DMS79 (cell line): ENCODE measurements around the gene RFX3.
"Not testable (repeated sequence)": the region's sequence is repeated elsewhere in the genome, so short reads cannot be mapped to it uniquely, and the experiment has no call there.

Source experiments
- DNase-seq: peaks from one replicate; lab custom pipeline; 2025; lab: John Stamatoyannopoulos, UW

Gene RFX3

DNA sequence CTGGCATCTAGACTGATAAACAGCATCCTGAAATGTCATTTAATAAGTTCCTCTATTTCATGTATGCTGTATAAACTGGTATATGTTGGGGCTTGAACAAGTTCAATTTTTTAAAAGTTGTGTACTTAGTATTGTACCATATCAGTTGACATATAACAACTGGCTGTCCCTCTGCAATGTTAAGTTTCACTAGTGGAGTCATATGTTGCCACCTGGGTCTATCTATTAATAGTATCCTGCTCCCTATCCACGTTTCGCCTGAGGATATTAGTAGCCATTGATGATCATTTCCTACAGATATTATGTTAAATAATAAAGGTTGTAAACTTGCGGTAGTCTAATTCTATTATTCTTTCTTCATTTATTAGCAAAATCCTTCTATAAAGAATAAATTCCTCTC lies 177.6 kb downstream of the RFX3 start:
- DNase-seq = no peak

DNA sequence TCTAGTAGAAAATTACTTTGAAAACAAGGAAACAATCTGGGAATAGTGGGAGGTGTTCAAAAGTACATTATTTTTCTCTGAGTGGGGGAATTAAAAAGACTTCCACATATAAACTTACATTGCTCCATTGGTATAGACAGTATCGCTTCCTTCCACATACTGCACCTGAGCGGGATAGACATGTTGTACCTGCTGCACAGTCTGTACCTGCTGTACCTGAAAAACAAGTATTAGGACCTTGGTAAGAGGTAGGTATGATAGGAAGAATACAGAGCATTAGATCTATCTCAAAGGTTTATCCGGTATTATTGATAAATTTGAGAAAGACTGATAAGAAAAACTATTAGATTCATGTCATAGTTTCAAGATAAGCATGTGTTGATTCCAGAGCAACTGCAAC lies 179.3 kb downstream of the RFX3 start:
- no peak for DNase-seq

DNA sequence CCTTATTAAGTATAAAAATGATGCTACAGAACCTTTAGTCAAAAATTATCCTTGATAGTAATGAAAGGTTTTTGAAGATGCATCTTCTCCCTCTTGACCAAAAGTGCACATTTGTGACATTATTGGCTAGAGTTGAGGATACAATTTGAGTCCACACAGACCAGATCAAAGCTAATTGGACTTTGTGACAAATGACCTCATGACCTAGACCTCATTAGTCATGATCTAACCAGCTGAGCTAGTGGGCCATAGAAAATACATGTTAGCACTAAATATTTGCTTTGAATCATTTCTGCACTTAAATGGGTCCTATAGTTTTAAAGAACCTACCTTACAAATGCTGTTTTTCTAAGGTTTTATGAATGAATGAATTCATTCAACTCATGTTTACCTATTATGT lies 182.1 kb downstream of the RFX3 start:
- no peak for DNase-seq

GRCh38 chr9:3342159-3342777 lies 183.5 kb downstream of the RFX3 start:
- no peak for DNase-seq

DNA sequence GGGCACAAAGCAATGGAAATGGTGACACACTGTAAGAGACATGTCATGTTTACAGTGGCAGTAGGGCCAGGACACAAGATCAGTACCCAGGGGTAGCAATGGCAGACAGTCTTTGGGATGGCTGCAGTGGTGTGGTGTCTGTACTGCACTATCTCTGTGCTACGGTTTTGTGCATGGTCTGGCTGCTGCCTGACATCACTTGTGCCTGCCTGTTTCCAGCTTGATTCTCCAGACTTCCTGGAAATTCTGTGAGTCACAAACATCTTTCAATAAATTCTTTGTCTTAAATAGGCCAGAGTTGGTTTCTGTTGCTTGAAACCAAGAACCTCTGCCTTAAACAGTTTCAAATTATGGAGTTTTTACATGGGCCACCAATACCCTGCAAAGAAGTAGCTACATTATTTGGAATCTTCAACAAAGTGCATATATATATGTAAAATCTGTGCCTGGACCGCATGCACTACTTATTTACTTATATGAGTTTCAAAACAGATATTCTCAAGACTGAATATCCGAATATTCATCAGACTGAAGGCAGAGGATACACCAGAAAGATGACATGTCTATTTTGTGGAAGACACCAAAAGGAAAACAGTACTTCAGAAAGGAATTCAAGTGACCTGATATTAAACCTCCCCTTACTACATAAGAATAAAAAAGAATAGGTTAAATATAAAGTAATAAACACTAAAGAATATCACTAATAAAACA lies 188.1 kb downstream of the RFX3 start:
- no peak for DNase-seq

DNA sequence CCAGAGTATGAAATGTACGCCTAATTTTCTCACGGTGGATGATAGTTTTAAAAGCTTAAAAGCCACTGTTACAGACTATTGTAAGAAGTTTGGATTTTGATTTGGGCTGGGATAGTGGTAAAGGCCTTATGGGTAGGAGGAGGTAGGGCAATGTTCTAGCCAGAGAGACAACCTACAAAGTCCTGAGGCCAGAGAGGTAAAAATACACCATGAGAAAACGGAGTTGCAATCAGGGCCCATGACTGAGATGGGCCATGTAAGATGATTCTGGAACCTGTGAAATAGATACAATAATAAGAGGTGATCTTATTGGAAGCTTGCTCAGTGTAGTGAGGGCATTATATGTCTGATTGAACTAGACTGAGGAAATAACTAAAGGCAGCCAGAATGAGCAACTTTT lies 188.8 kb downstream of the RFX3 start:
- no peak for DNase-seq

GRCh38 chr9:3332802-3333201 lies 193.0 kb downstream of the RFX3 start:
- no peak for DNase-seq

DNA sequence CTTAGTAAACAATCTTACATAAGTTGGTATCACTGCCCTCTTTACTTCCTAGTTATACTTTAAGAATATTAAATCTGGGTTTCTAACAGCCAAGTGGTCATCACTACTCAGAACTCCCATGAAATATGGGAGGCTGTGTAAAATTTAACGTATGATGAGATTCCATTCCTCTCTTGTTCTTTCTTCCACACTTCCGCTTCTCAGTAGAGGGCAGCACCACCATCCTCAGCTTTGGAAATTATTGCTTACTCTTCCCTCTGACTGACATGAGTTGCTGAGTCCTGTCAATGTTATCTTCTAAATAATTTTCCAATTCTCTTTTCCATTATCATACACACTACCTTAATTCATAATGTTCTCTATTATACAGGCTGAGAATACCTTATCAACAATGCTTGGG lies 194.0 kb downstream of the RFX3 start:
- no peak for DNase-seq

DNA sequence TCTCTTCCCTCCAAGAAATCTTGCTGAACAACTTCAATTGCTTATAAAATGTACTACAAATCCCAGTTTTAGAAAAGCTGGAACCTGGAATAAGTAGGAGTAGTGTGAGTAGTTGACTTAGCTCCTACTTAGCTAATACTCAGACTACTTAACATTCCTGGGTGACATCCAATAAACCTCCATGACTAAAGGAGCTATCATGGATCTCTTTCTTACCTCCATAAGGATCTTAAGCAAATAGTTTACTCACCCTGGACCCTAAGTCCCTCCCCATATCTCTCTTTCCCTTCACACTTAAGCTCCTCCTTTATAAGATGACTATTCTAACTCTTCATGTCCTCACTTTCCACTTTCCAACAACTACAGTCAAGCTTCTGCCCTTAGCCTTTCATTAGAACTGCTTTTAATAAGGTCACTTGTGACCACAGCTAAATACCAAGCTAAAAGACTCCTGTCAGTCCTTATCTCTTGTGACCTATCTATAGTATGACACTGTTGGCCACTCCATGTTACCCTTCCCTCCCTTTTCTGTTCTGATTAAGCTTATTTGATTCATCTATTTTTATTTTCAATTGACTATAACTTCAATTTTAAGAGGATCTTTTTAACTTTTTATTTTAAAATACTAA lies 194.9 kb downstream of the RFX3 start:
- DNase-seq = no peak

- DNase-seq = no peak
These were observed 196.4 kb downstream of the RFX3 start for GRCh38 chr9:3329361-3329760.

DNA sequence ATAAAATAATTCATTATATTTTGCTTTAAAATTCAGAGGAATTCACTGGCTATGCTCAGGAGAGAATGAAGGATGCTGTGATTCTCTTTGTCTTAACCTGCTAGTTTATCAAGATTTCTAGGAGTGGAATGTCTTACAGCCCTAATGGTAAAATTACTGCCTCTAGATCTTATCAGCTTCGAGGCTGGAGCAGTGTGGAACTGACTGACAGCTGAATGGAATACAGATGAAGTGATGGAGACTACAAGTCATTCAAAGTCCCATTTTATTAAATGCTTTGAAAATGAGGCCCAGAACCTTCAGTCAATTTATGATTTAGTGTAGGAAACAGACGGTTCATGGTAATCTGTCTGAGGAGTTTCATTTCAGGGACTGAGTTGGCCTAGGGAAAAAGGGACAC lies 202.1 kb downstream of the RFX3 start:
- DNase-seq = no peak

DNA sequence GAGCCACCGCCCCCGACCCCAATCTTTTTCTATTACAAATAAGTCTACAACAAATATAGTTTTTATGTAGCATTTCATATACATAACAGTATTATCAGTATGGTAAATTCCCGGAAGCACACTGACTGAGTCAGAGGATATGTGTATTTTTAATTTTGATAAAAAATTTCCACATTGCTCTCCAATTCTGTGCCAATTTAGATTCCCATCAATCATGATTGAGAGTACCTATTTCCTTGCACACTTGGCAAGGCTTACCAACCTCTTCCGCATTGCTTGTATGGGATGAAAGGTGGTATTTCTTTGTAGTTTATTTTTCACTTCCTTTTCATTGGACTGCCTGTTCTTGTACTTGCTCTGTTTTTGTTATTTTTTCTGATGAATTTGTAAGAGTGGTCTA lies 204.6 kb downstream of the RFX3 start:
- no peak for DNase-seq

DNA sequence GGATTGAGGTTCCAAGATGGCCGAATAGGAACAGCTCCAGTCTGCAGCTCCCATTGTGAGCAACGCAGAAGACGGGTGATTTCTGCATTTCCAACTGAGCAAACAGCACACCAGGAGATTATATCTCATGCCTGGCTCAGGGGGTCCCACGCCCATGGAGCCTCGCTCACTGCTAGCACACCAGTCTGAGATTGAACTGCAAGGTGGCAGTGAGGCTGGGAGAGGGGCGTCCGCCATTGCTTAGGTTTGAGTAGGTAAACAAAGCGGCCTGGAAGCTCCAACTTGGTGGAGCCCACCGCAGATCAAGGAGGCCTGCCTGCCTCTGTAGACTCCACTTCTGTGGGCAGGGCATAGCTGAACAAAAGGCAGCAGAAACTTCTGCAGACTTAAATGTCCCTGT lies 213.2 kb downstream of the RFX3 start:
- not testable (repeated sequence) for DNase-seq

DNA sequence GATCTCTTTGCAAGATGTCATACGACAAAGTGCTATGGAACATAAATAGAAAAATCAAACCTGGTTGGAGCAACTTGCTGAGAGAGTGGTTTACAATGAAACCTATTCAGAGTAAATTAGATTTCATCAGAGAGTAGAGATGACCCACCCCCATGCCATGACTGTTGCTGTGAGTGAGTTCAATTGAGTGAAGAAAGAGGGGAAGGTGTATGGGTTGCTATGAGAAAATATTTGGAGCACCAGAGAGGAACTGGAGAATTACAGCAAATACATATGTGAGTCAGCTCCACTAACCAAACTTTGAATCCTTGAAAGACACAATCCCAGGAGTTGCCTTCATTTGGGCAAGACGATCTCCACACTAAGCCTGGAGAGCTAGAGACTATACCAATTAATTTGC lies 217.2 kb downstream of the RFX3 start:
- no peak for DNase-seq

- DNase-seq = not testable (repeated sequence)
These were observed 221.4 kb downstream of the RFX3 start for GRCh38 chr9:3304388-3304787.

DNA sequence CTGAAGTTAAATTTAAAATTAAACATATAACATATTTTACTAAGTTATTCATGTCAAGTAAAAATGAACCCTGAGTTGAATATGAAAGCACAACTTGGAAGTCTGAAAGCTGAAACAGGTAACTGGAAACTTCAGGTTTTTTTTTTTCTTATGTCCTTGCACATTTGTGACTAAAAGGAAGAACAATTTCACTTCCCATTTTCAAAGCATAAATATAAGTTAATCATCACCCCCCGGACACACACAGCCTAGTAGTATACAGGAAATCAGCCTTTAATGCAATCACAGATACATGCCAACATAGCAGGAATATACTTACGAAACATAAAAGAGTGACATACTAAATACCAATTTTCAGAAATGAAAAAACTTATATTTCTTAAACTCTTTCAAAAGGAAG lies 225.9 kb downstream of the RFX3 start:
- DNase-seq = no peak

GRCh38 chr9:3296536-3296935 lies 229.3 kb downstream of the RFX3 start:
- no peak for DNase-seq

DNA sequence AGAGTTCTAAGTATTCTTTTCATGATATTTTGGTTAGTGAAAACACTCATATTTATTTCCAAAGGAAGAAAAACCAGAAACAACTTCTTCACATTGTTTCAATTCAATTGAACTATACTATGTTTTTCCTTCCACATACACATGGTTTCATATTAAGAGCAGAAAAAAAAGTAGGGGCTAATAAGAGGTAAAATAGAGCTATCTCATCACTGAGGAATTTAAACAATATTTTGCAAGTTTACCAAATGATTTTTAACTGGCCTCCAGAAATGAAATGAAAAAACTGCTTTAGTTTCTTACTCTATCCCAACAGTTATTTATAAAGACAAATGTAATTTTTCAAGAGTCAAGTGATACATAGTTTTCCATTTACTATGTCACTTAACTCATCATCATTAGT lies 233.5 kb downstream of the RFX3 start:
- no peak for DNase-seq

DNA sequence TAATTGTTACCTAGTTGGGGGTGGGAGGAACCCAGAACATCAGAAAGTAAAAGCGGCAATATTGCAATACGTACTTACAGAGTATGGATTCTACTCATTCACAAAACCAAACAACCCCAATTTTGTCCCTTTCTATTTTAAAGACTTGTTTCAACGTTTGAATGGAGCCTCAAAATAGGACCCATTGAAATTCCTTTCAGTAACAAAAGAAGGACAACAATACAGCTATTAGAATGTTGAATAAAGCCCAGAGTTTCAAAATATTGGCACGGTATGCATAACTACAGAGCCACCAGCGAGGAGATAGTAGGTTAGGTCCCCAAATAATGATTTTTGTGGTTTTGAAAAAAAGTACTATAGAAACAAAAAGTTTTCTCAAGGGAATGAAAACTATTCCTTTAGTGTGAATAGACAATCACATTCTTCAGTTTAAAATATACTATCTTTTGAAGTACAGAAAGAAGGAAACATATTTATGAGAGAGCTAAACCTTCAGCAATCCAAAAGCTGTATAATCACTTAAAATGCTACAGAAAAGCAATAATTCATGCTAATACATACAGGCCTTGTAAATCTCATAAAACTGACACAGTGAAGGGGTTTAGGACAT lies 235.5 kb downstream of the RFX3 start:
- no peak for DNase-seq

GRCh38 chr9:3288686-3289085 lies 237.1 kb downstream of the RFX3 start:
- DNase-seq = no peak

DNA sequence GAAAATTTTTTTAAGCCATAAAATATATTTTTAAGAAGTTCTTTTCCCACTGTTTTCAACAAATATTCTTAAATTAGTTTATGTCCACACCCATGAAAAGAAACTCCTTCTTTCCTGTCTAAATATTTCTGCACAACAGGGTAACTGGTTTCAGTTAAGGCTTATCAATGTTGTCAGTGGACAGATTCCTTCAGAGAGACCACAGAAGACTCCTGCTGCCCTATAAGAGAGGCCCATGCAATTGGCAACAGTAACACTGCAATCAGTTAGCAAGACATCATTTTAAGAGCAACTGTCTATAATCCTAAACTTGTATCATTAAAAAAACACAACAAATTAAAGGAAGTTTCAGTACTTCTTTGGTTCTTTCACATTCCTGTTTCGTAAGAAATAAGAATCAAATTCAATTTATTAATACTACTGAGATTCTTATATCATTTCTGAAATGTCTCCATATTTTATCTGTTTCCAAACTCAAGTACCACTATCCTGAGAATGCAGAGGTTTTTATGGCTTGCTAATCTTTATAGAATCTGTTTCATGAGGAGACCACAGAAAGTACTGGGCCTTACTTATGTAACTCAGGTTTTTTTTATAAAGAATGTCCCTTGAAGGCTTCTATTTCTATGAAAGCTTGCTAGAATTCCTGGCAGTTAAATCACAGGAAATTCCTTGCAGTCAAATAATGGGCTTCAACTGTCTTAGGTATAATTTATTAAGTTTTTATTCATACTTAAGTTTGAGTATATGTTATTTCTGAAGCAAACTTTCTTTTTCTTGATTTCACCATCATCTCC lies 240.2 kb downstream of the RFX3 start:
- no peak for DNase-seq

- DNase-seq = no peak
These were observed 243.4 kb downstream of the RFX3 start for GRCh38 chr9:3282365-3282764.
